ENCODE measurements around the gene RBM47.
"Not testable (repeated sequence)": the region's sequence is repeated elsewhere in the genome, so short reads cannot be mapped to it uniquely, and the experiment has no call there.

The RBM47 gene

DNA sequence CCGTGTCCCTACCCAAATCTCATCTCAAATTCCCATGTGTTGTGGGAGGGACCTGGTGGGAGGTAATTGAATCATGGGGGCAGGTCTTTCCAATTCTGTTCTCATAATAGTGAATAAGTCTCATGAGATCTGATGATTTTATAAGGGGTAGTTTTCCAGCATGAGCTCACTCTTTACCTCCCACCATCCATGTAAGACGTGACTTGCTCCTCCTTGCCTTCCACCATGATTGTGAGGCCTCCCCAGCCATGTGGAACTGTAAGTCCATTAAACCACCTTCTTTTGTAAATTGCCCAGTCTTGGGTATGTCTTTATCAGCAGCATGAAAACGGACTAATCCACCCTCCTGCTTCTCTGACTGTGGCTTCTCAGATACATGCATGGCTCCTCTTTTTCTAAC, 222.2 kb downstream of the RBM47 start:
- DNase-seq (ENCODE audit: low read depth in 3 of 3), result not testable (repeated sequence)

DNA sequence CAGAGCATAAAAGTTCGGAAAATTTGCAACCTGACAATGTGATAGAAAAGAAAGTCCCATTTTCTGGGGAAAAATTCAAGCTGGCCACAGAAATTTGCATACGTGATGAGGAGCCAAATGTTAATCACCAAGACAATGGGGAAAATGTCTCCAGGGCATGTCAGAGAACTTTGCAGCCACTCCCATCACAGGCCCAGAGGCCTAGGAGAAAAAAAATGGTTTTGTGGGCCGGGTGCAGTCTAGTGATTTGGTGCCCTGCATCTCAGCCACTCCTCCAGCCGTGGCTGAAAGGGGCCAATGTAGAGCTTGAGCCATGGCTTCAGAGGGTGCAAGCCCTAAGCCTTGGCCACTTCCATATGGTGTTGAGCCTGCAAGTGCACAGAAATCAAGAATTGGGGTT, 223.3 kb downstream of the RBM47 start:
- no peak for DNase-seq (ENCODE audit: low read depth in 3 of 3)

GRCh38 chr4:40405193-40405592, 224.5 kb downstream of the RBM47 start:
- DNase-seq (ENCODE audit: low read depth in 3 of 3), result no peak

GRCh38 chr4:40403081-40403480, 226.6 kb downstream of the RBM47 start:
- no peak for DNase-seq (ENCODE audit: low read depth in 3 of 3)

GRCh38 chr4:40402556-40402955, 227.1 kb downstream of the RBM47 start:
- DNase-seq (ENCODE audit: low read depth in 3 of 3), result no peak

DNA sequence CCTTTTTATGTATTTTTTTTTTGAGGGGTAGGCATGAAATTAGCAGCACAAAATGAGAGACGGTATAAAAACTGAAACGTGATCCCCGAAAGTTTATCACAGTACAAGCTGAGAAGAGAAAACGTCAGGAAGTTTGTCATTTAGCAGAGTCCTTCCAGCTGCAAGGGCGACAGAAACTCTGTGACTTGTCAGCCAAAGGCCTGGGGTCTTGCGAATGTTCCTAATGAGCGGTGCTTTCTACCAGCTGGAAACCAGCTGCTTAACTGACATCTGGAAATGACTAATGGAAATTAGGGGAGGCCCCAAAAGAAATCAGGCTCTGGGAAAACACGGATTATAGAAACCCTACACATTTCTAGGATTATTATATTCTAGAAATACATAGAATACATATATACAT, 228.0 kb downstream of the RBM47 start:
- no peak for DNase-seq (ENCODE audit: low read depth in 3 of 3)

DNA sequence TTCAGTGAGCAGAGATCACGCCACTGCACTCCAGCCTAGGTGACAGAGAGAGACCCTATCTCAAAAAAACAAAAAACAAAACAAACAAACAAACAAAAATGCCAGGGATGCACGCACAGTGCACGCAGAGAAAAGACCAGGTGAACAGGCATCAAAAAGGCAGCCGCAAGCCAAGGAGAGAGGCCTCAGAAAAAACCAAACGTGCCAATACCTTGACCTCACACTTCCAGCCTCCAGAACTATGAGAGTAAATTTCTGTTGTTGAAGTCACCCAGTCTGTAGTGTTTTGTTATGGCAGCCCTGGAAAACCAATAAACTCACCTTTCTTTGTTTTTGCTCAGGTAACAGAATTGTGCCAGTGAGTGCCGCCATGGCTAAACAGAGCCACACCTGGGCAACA, 228.6 kb downstream of the RBM47 start:
- DNase-seq (ENCODE audit: low read depth in 3 of 3), result no peak

- DNase-seq (ENCODE audit: low read depth in 3 of 3), result no peak
Measured at GRCh38 chr4:40399578-40399977, 230.1 kb downstream of the RBM47 start.

GRCh38 chr4:40395908-40396793, 233.5 kb downstream of the RBM47 start:
- no peak for DNase-seq (ENCODE audit: low read depth in 3 of 3)

GRCh38 chr4:40395166-40395900, 234.3 kb downstream of the RBM47 start:
- no peak for DNase-seq (ENCODE audit: low read depth in 3 of 3)

DNA sequence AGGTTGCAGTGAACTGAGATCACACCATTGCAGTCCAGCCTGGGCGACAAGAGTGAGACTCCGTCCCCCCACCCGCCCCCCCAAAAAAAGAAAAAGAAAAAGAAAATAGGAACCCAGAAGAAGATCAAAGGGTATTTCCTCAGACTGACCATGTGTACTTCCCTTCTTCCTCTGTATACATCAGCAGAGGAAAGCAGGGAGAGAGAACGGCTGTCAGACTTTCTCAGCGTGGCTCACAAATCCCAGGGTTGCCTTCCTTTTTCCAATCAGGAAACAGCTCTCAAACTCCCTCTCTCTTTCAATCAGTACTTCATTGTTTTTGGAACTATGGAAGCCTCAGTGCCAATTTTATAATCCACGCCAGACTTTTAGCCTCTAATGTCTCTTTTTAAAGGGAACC, 235.4 kb downstream of the RBM47 start:
- DNase-seq (ENCODE audit: low read depth in 3 of 3), result no peak

GRCh38 chr4:40392241-40392640, 237.4 kb downstream of the RBM47 start:
- DNase-seq (ENCODE audit: low read depth in 3 of 3), result not testable (repeated sequence)

- DNase-seq (ENCODE audit: low read depth in 3 of 3), result no peak
Measured at GRCh38 chr4:40389986-40390385, 239.7 kb downstream of the RBM47 start.

DNA sequence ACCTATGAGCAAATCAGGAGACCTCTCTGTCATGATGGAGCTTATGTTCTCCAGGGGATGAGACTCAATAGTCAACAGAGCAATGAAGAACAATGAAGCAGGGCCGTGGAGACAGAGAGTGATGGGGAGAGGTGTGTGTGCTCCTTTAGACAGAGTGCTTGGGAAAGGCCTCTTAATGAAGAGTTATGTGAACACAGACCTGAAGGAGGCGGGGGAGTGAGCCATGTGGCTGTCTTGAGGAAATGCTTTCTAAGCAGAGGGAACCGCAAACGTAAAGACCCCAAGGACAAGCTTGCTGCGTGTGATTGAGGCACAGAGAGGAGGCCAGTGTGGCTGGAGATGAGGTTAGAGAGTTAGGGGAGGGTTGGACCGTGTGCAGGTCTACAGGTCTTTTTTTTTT, 241.4 kb downstream of the RBM47 start:
- no peak for DNase-seq (ENCODE audit: low read depth in 3 of 3)

- DNase-seq (ENCODE audit: low read depth in 3 of 3), result no peak
Measured at GRCh38 chr4:40380647-40381046, 249.0 kb downstream of the RBM47 start.

GRCh38 chr4:40379248-40379647, 250.4 kb downstream of the RBM47 start:
- no peak for DNase-seq (ENCODE audit: low read depth in 3 of 3)

- no peak for DNase-seq (ENCODE audit: low read depth in 3 of 3)
Measured at GRCh38 chr4:40378619-40379018, 251.0 kb downstream of the RBM47 start.

GRCh38 chr4:40377512-40378365, 251.9 kb downstream of the RBM47 start:
- DNase-seq (ENCODE audit: low read depth in 3 of 3), result no peak

- DNase-seq (ENCODE audit: low read depth in 3 of 3), result no peak
Measured at GRCh38 chr4:40375620-40376019, 254.0 kb downstream of the RBM47 start.

GRCh38 chr4:40375095-40375494, 254.6 kb downstream of the RBM47 start:
- no peak for DNase-seq (ENCODE audit: low read depth in 3 of 3)

GRCh38 chr4:40373636-40374035, 256.0 kb downstream of the RBM47 start:
- no peak for DNase-seq (ENCODE audit: low read depth in 3 of 3)

All from stimulated activated CD4-positive, alpha-beta T cell treated with anti-CD3 and anti-CD28 coated beads, TNF-alpha, amount 100 ng/mL, for 4 hours (primary cell).